Activated T-cell treated with anti-CD3 and anti-CD28 coated beads for 4 hours (primary cell): Measurements from ENCODE around the gene KIZ.
"Not testable (repeated sequence)": the region's sequence is repeated elsewhere in the genome, so short reads cannot be mapped to it uniquely, and the experiment has no call there.

Experiments
- DNase-seq: peaks from one replicate; pipeline ENCODE4 v3.0.0-alpha.2; 2020

Gene KIZ

DNA sequence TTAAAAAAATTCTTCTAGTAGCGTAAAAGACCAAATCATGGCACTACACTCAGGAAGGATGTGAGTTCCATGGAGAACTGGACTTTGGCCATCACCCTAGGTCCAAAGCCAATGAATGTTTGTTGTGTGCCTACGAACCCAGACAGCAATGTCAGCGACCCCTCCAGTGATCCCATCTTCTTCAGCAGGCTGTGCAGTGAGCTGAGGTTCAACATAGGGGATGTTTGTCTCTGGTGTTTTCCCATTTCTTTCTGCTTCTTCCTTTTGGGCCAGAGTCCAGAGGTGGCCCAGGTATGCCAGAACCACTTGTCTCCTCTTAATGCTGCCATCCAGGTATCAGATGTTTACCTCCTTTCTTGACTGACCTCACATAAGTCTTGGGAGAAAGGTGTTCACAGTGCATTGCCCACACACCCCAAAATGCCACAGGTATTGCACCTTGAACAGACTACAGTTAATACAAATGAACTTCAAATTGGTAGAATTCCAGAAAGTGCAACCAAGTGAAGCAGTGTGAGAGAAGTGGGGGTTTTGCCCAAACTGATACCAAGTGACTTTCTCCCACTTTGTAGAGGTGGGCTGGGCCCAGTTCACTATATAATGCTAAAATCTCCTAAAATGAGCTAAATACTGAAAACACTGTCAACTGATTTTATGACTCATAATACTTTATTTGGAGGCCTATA, 14.1 kb downstream of the KIZ start:
- no peak for DNase-seq

GRCh38 chr20:21141825-21142224, 15.9 kb downstream of the KIZ start:
- DNase-seq: no peak

DNA sequence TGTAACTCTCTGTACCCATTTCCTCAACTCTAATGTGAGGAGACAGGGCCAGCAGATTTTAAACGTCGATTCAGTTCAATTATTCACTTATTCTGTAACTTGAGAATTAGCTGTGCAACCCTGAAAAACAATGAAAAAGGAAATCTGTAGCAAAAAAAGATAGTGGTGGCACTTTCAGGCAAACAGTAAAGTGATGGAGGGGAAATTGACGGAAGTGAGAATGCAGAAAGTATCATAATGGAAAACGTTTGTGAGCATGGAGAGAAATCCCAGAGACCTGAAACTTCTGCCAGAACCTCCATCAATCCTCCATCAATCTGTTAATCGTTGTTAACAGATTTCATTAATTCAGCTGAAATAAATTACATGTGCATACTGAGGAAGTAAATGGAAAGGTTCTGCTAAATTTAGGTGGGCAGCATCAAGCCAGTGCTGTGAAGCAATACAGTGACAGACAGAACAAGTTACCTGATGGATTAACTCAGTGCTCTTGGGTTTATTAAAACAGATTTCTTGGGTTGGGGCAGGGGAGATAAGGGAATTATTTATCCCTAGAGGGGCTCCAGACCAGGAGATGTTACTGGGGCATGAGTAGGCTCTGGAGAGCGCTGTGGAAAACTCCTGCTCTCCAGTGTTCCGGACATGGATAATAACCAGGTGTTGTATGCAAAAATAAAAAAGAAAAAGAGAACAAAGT, 17.5 kb downstream of the KIZ start:
- DNase-seq: no peak

DNA sequence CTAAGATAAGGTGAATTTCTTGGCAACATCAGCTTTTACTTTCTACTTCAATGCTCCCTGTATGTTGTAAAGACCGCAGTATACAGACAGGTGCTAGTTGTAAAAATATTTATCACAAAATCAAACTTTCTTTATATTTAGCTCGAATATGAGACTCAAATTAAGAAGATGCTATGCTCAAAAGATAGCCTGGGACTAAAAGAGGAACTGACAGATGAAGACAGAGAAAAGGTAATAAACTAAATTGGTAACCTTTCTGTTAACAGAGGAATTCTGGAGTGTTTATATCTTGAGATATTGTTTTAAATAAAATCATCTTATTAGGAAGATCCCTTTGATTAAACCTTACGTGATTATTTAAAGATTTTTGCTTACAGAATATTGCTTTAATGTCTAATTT, 19.5 kb downstream of the KIZ start:
- no peak for DNase-seq

DNA sequence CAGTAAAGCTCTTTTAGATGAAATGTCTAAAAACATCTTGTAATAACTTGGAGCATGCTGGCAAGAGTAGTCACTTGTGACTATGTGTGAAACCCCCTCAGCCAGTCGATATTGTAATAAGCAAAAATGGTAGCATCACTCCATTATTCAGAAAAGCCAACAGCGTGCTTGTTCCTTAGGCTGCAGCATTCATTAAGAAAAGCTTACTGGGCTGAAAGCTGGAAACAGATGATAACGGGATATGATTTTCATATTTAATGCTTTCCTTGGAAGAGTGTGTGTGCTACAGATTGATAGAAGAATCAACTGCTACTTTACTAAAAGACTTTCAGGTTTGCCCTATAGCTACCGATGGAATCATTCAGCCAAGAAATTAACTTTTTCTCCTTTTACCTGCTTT, 20.3 kb downstream of the KIZ start:
- no peak for DNase-seq

GRCh38 chr20:21147593-21147992, 21.7 kb downstream of the KIZ start:
- DNase-seq: no peak

GRCh38 chr20:21149344-21149743, 23.5 kb downstream of the KIZ start:
- no peak for DNase-seq

DNA sequence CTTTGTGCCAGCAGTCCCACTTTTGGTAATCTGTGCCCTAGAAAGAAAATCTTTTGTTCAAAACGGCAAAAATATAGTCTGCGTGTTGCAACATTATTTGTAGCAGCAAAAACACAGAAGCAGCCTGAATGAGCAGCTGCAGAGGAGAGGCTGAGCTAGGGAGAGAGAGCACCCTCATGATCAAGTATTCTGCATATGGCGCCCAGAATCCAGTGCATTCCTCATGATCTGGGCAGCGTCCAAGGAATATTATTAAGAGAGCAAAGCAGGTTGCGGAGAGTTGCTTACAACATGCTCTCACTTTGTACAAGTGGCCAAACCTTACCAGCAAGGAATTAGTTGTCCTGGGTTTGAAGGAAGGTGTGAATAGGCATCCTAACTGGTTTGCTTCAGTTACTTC, 25.9 kb downstream of the KIZ start:
- no peak for DNase-seq

GRCh38 chr20:21154692-21155091, 28.8 kb downstream of the KIZ start:
- DNase-seq: no peak

DNA sequence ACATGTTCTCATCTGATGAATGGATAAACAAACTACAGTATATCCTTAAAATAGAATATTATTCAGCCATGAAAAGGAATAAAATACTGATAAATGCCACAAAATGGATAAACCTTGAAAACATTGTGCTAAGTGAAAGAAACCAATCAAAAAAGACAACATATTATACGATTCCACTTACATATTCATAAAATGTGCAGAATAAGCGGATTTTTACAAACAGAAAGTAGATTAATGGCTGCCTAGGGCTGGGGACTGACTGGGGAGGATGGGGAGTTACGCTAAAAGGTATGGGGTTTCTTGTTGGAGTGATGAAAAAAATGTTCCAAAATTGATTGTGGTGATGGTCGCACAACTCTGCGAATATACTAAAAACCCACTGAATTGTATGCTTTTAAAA, 29.4 kb downstream of the KIZ start:
- DNase-seq: no peak

GRCh38 chr20:21156266-21156665, 30.4 kb downstream of the KIZ start:
- DNase-seq: no peak

- no peak for DNase-seq
These were observed 31.1 kb downstream of the KIZ start for GRCh38 chr20:21157006-21157405.

DNA sequence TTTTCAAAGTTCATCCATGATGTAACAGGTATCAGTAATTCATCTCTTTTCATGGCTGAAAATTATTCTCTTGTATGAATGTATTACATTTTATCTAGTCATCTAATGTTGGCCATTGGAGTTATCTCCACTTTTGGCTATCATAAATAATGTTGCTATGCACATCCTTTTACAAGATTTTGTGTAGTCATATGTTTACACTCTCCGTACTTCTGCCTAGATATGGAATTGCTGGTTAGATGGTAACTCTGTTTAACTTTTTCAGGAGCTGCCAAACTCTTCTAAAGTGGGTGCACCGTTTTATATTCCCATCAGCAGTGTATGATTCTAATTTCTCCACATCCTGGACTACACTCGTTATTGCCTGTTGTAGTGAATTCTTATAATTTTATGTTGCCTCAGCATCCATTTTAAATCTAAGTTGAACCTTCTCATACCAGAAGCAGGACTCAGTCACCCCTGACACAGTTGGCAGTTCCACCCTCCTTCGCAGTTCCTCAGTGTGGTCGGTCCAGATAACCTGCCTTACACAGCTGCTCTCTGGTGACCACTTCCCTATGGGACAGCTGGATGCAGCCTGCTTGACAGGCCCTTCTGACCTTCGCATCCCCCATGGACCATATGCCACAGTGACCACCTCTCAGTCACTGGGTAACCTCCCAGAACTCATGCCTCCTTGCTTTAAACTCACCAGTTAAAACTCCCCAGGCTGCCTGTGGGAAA, 33.9 kb downstream of the KIZ start:
- no peak for DNase-seq

DNA sequence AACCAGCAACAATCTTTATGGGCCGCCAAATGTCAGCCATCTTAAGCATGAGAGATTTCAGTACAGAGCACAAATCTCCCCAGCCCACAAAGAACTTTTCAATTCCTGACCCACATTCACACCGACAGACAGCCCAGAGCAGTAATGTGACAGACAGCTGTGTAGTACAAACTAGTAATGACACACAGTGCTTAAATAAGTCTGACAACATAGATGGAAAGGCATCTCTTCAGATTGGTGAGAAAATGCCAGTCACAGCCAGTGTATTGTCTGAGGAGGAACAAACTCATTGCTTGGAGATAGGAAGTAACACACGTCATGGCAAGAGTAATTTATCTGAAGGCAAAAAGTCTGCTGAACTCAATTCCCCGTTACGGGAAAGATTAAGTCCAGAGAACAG, 36.0 kb downstream of the KIZ start:
- no peak for DNase-seq

DNA sequence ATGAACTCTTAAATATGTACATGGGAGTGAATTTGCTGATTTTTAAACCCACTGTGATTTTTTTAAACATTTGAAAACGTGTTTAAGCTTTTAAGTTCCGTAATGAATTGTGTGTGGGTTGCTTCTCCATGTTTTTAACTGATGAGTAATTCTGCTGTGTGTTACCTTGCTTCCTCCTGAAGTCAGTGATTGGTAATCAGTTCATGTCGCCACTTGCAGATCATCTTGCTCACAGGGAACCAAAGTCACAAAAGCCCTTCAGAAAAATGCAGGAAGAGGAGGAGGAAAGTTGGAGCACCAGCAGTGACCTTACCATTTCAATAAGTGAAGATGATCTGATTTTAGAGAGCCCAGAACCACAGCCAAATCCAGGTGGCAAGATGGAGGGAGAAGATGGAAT, 36.7 kb downstream of the KIZ start:
- DNase-seq: no peak

DNA sequence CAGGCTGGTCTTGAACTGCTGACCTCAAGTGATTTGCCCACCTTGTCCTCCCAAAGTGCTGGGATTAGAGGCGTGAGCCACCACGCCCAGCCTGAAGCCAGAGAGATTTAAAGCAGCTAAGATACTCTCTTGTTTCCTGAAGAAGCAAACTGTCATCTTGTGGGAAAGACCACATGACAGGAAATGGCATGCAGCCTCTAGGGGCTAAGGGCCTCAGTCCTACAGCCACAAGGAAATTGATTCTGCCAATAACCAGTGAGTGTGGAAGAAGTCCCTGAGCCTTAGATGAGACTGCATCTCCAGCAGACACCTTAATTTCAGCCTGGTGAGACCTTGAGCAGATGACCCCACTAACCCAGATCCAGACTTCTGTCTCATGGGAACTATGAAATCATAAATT, 40.9 kb downstream of the KIZ start:
- DNase-seq: no peak

DNA sequence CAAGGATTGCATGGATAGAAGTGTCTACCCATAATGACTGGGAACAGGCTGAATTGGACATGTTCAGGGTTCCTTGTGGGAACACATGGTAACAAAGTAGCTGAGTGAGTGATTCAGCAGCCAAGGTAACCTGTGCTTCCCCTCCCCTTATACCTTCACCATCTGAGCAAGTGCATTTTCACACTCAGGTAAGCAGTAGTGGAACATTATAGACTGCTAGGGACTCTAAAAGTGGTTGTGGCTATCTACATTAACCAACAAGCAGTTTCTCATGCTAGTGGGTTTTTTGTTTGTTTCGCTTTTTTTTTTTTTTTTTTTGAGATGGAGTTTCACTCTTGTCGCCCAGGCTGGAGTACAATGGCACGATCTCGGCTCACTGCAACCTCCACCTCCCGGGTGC, 41.4 kb downstream of the KIZ start:
- no peak for DNase-seq

DNA sequence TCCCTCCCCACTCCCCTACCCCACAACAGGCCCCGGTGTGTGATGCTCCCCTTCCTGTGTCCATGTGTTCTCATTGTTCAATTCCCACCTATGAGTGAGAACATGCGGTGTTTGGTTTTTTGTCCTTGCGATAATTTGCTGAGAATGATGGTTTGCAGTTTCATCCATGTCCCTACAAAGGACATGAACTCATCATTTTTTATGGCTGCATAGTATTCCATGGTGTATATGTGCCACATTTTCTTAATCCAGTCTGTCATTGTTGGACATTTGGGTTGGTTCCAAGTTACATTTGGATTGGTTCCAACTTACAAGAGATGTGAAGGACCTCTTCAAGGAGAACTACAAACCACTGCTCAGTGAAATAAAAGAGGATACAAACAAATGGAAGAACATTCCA, 42.2 kb downstream of the KIZ start:
- not testable (repeated sequence) for DNase-seq

GRCh38 chr20:21172626-21173025, 46.7 kb downstream of the KIZ start:
- no peak for DNase-seq

GRCh38 chr20:21173485-21173884, 47.6 kb downstream of the KIZ start:
- DNase-seq: no peak

- DNase-seq: no peak
These were observed 48.8 kb downstream of the KIZ start for GRCh38 chr20:21174516-21175239.

- DNase-seq: no peak
These were observed 49.6 kb downstream of the KIZ start for GRCh38 chr20:21175433-21175832.

DNA sequence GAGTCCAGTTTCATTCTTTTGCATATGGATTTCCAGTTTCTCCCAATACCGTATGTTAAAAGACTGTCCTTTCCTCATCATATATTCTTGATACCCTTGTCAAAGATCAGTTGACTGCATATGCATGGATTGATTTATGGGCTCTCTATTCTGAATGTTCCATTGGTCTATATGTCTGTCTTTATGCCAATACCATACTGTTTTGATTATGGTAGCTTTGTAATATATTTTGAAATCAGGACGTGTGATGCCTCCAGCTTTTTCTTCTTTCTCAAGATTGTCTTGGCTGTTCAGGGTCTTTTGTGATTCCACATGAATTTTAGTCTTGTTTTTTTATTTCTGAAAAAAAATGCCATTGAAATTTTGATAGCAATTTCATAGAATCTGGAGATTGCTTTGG, 51.9 kb downstream of the KIZ start:
- DNase-seq: no peak

DNA sequence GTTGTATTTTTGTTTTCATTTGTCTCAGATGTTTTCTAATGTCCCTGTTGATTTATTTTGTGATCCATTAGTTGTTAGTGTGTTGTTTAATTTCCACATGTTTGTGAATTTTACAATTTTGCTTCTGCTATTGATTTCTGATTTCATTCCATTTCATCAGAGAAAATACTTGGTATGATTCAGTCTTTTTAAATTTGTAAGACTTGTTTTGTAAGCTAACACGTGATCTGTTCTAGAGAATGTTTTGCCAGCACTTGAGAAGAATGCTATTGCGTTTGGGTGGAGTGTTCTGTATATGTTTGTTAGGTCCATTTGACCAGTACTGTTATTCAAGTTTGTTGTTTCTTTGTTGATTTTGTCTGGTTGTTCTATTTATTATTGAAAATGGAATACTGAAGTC, 53.9 kb downstream of the KIZ start:
- DNase-seq: no peak
